Measurements from ENCODE around the gene ZBTB4. TPM values are rescaled to one million over a fixed set of nuclear protein-coding genes. Genes with fewer than 3 reads are reported as not detected.

ZBTB4 gene
- total RNA-seq, 1 experiment from 2014 or later: 14.7 TPM

DNA sequence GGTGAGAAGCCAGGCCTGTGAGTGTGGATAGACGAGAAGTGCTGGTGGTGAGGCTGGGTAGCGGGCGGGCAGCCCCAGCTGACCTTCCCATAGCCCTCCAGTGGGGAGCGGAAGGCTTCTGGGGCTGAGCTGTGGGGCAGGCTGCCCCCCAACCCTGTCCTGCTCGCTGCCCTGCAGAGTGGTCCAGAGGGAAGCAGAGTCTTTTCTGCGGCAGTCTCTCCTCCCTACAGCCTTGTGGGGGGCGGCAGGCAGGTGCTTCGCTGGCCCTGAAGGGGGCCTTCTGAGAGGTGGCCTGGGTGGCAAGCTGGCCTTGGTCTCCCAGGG, 68.0 kb downstream of the ZBTB4 start:
- ATAC-seq (no peak), DNase-seq (no peak)
- no peaks in the 10 kb centered on the region for H3K27me3 ChIP-seq (ENCODE audit: low read length)
- intact Hi-C loops (cut with micrococcal nuclease): no loop called here
- no TSS peak for BruUV-seq (replicated peaks)
- TF ChIP-seq EZH2phosphoT487 (IDR thresholded peaks at IDR 0.05; ENCODE audit: borderline replicate concordance, low read length) (no peak), CTCF (conservative IDR thresholded peaks at IDR 0.05; ENCODE audit: low read depth, low read length) (no peak), EZH2 (IDR thresholded peaks at IDR 0.05; ENCODE audit: low read length, unreplicated experiment) (no peak)
- no peaks in the 10 kb centered on the region for H3K9me2 ChIP-seq (replicated peaks; ENCODE audit: low read length)
- H4K20me1 ChIP-seq (ENCODE audit: low read length): no peaks in the 10 kb centered on the region
- no peaks in the 10 kb centered on the region for H3K36me3 ChIP-seq (ENCODE audit: low read depth, low read length)
- no peaks in the 10 kb centered on the region for H3F3A ChIP-seq (ENCODE audit: low read length, unreplicated experiment)
- no peak overlapping the region for H3K4me3 ChIP-seq (ENCODE audit: low read length)
- no peaks in the 10 kb centered on the region for H3K4me1 ChIP-seq (ENCODE audit: insufficient read depth, low read length)
- ChIA-PET POLR2A (ENCODE audit: unreplicated experiment) (no interaction called here), CTCF (no interaction called here)
- no peaks in the 10 kb centered on the region for H3K9me3 ChIP-seq (ENCODE audit: low read length)
- H3K9ac ChIP-seq (ENCODE audit: low read length): no peak overlapping the region
- no peak overlapping the region for H2AFZ ChIP-seq (ENCODE audit: low read length)
- H3K27ac ChIP-seq (ENCODE audit: low read length): no peak overlapping the region
- no peak overlapping the region for H3K4me2 ChIP-seq (ENCODE audit: low read length)
- H3K79me2 ChIP-seq (ENCODE audit: low read length): no peaks in the 10 kb centered on the region

GRCh38 chr17:7410634-7411426, 68.6 kb downstream of the ZBTB4 start:
- ChIA-PET CTCF (no interaction called here), POLR2A (ENCODE audit: unreplicated experiment) (no interaction called here)
- no peaks in the 10 kb centered on the region for H3K79me2 ChIP-seq (ENCODE audit: low read length)
- ATAC-seq: no peak
- peaks cover 1% of the 10 kb centered on the region; the same call in 1 of the 2 replicates for H3K4me1 ChIP-seq (ENCODE audit: insufficient read depth, low read length)
- BruUV-seq (replicated peaks): no TSS peak
- H3F3A ChIP-seq (ENCODE audit: low read length, unreplicated experiment): no peaks in the 10 kb centered on the region
- no peaks in the 10 kb centered on the region for H3K36me3 ChIP-seq (ENCODE audit: low read depth, low read length)
- H3K9ac ChIP-seq (ENCODE audit: low read length): no peak overlapping the region
- no peak for DNase-seq
- no peak for TF ChIP-seq EZH2 (IDR thresholded peaks at IDR 0.05; ENCODE audit: low read length, unreplicated experiment)
- TF ChIP-seq EZH2phosphoT487 (IDR thresholded peaks at IDR 0.05; ENCODE audit: borderline replicate concordance, low read length): no peak
- no peak for TF ChIP-seq CTCF (conservative IDR thresholded peaks at IDR 0.05; ENCODE audit: low read depth, low read length)
- H3K9me3 ChIP-seq (ENCODE audit: low read length): no peaks in the 10 kb centered on the region
- H4K20me1 ChIP-seq (ENCODE audit: low read length): no peaks in the 10 kb centered on the region
- H3K4me2 ChIP-seq (ENCODE audit: low read length): no peak overlapping the region
- H3K27ac ChIP-seq (ENCODE audit: low read length): no peak overlapping the region
- H2AFZ ChIP-seq (ENCODE audit: low read length): no peak overlapping the region
- no peaks in the 10 kb centered on the region for H3K27me3 ChIP-seq (ENCODE audit: low read length)
- intact Hi-C loops (cut with micrococcal nuclease): no loop called here
- H3K4me3 ChIP-seq (ENCODE audit: low read length): no peak overlapping the region
- H3K9me2 ChIP-seq (replicated peaks; ENCODE audit: low read length): no peaks in the 10 kb centered on the region

GRCh38 chr17:7409716-7410115, 69.7 kb downstream of the ZBTB4 start:
- H2AFZ ChIP-seq (ENCODE audit: low read length): no peak overlapping the region

More at GRCh38 chr17:7409716-7410115, 69.7 kb downstream of the ZBTB4 start:
- TF ChIP-seq EZH2phosphoT487 (IDR thresholded peaks at IDR 0.05; ENCODE audit: borderline replicate concordance, low read length): no peak
- no peak for TF ChIP-seq CTCF (conservative IDR thresholded peaks at IDR 0.05; ENCODE audit: low read depth, low read length)
- TF ChIP-seq EZH2 (IDR thresholded peaks at IDR 0.05; ENCODE audit: low read length, unreplicated experiment): no peak
- Histone ChIP-seq H3K79me2 (ENCODE audit: low read length) (no peaks in the 10 kb centered on the region), H3K9me2 (replicated peaks; ENCODE audit: low read length) (no peaks in the 10 kb centered on the region), H3K4me2 (ENCODE audit: low read length) (no peak overlapping the region), H3F3A (ENCODE audit: low read length, unreplicated experiment) (no peaks in the 10 kb centered on the region), H3K27ac (ENCODE audit: low read length) (no peak overlapping the region), H3K9me3 (ENCODE audit: low read length) (no peaks in the 10 kb centered on the region), H3K4me1 (ENCODE audit: insufficient read depth, low read length) (peaks cover 4% of the 10 kb centered on the region; the same call in 1 of the 2 replicates), H3K4me3 (ENCODE audit: low read length) (no peak overlapping the region), H3K27me3 (ENCODE audit: low read length) (no peaks in the 10 kb centered on the region), H4K20me1 (ENCODE audit: low read length) (no peaks in the 10 kb centered on the region), H3K9ac (ENCODE audit: low read length) (no peak overlapping the region), H3K36me3 (ENCODE audit: low read depth, low read length) (no peaks in the 10 kb centered on the region)
- CTCF ChIA-PET: no interaction called here
- ATAC-seq: no peak
- POLR2A ChIA-PET (ENCODE audit: unreplicated experiment): no interaction called here
- BruUV-seq (replicated peaks): no TSS peak
- no peak for DNase-seq
- intact Hi-C loops (cut with micrococcal nuclease): no loop called here

Measured in PC-3 (cell line).